DMS 273 treated with DMSO at 0.1 percent for 48 hours (cell line): ENCODE results near the gene GNA12.
"Not testable (repeated sequence)": the region's sequence is repeated elsewhere in the genome, so short reads cannot be mapped to it uniquely, and the experiment has no call there.

Experiments
- DNase-seq: peaks from one replicate; lab custom pipeline; 2025; lab: John Stamatoyannopoulos, UW

GNA12 gene

DNA sequence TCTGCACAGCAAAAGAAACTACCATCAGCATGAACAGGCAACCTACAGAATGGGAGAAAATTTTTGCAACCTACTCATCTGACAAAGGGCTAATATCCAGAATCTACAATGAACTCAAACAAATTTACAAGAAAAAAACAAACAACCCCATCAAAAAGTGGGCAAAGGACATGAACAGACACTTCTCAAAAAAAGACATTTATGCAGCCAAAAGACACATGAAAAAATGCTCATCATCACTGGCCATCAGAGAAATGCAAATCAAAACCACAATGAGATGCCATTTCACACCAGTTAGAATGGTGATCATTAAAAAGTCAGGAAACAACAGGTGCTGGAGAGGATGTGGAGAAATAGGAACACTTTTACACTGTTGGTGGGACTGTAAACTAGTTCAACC lies 95.4 kb downstream of the GNA12 start:
- DNase-seq = not testable (repeated sequence)

DNA sequence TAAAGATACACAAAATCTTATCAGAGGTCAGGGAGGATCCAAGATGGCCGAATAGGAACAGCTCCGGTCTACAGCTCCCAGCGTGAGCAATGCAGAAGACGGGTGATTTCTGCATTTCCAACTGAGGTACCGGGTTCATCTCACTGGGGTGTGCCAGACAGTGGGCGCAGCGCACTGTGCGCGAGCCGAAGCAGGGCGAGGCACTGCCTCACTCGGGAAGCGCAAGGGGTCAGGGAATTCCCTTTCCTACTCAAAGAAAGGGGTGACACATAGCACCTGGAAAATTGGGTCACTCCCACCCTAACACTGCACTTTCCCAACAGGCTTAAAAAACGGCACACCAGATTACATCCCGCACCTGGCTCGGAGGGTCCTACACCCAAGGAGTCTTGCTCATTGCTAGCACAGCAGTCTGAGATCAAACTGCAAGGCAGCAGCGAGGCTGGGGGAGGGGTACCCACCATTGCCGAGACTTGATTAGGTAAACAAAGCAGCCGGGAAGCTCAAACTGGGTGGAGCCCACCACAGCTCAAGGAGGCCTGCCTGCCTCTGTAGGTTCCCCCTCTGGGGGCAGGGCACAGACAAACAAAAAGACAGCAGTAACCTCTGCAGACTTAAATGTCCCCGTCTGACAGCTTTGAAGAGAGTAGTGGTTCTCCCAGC lies 100.5 kb downstream of the GNA12 start:
- DNase-seq = not testable (repeated sequence)

DNA sequence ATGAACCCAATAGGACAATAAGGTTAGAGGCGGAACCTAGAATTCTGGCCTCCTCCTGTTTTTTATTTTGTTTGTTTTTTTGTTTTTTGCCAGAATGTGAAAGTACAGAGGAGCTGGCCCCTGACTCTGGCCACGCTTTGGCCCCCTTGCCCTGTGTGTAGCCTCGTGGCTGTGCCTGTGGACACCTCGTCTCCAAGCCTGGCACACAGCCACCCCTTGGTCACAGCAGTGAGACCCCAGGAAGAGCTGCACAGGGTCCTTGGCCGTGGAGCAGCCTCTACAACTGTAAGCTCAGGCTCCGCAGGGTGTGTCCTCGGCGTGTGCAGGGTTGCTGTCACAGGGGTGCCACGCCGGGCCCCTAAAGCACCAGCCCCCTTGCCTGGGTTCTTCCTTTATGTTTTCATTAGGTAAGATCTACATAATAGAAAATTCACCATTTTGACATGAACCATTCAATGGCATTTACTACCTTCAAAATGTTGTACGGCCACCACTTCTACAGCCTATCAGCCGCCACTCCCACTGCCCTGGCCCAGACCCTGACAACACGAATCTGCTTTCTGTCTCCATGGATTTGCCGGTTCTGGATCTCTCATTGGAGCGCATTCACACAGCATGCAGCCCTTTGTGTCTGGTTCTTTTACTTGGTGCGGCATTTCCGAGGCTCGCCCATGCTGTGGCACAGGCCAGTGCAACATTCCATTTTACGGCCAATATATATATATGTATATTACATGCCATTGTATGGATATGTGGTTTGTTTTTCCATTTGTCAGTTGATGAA lies 105.2 kb downstream of the GNA12 start:
- no peak for DNase-seq

GRCh38 chr7:2737771-2738540 lies 106.2 kb downstream of the GNA12 start:
- DNase-seq = no peak

GRCh38 chr7:2737005-2737743 lies 106.9 kb downstream of the GNA12 start:
- not testable (repeated sequence) for DNase-seq

DNA sequence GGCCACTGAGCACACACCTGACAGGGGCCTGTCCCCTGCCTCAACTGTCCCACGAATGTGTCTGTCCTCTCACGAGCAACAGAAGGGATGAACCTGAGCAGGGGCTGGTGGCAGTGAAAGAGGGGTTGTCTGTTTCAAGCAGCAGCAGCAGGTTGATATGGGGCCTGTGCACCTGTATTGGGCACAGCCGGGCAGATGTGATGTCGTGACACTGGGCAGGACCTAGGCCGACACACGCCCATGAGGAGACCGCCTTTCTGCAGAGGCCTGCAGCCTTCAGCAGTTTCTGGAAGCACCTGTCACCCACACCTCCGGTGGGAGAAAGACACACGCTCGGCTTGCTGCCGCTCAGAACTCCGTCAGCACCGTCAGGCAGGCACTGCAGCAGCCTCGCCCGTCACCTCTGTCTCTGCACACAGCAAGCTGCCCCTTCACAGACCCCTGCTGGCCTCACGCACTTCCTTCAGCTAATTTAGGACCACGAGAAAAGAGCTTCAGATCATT lies 107.6 kb downstream of the GNA12 start:
- no peak for DNase-seq

GRCh38 chr7:2735744-2736143 lies 108.4 kb downstream of the GNA12 start:
- no peak for DNase-seq

DNA sequence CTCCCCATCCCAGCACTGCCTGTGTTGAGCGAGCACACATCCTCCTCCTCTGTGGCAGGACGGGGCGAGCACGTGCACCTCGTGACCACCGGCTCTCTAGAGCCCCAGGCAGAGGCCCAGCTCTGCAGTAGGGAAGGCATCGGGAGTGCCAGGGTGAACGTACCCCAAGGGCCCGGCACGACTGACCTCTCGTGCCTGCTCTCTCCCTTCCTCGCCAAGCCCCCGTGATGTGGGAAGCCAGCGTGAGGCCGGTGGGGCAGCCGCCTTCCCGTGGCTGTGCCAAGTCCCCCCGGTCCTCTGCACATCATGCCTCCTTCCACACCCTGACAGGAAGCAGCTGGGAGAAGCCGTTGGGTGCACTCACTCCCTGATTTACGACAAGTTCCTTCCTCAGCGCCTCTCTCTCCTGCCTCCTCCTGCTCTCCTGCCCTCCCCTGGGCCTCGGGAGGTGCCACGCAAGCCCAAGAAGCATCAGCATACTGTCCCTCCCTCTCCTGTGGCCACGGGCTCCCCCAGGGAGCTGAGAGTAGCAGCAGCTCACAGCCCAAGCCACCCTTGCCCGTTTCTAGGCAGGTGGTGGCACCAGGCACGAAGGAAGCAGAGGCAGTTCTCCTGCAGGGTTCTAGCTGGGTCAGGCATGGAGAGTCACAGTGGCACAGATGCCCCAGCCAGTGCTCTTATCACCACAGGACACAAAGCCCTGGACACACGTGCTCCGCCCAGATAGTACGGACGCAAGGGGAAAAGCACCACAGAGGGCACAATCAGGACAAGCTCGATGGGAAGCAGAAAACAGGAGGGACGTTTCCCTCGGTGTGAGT lies 109.1 kb downstream of the GNA12 start:
- DNase-seq = no peak

GRCh38 chr7:2734084-2734686 lies 109.9 kb downstream of the GNA12 start:
- no peak for DNase-seq

DNA sequence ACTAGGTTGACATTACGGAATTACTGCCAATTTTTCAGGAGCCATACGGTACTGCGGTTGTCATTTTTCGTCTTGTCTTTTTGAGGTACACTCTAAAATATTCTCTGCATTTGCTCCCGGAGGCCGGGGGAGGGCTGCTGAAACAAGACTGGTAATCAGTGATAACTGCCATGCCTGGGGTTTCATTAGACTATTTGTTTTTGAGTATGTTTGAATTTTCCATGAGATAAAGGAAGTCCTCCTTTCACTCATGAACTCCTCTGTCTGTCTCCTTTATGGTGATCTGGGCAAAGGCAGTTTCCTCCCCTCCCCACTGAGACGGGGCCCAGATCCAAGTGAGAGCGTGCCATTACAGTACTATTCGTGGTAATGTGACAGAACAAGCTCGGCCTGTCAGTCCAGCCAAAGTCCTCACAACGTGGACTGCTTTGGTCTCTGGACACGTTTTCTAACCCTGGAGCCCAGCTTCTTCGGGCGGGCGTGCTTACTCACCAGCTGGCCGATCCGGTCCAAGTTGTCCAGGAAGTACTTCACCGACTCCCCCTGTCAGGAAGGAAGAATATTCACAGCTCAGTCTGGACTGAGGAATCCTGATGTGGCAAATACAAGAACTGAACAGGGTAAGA lies 111.0 kb downstream of the GNA12 start:
- DNase-seq = no peak

DNA sequence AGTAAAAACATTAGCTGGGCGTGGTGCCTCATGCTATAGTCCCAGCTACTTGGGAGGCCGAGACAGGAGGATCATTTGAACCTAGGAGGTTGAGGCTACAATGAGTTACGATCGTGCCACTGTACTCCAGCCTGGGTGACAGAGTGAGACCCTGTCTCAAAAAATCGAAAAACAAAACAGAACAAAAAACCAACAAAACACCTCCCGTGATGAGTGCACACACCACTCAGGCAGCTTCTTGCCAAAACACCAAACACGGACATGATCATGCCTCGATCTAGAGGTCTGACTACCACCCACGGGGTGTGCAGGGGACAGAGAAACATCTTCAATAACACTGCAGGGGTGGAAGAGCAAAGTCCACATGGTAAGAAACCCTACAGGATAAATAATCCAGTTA lies 111.7 kb downstream of the GNA12 start:
- DNase-seq = no peak

- DNase-seq = no peak
These were observed 113.0 kb downstream of the GNA12 start for GRCh38 chr7:2730846-2731770.

GRCh38 chr7:2729893-2730716 lies 114.0 kb downstream of the GNA12 start:
- DNase-seq = no peak

DNA sequence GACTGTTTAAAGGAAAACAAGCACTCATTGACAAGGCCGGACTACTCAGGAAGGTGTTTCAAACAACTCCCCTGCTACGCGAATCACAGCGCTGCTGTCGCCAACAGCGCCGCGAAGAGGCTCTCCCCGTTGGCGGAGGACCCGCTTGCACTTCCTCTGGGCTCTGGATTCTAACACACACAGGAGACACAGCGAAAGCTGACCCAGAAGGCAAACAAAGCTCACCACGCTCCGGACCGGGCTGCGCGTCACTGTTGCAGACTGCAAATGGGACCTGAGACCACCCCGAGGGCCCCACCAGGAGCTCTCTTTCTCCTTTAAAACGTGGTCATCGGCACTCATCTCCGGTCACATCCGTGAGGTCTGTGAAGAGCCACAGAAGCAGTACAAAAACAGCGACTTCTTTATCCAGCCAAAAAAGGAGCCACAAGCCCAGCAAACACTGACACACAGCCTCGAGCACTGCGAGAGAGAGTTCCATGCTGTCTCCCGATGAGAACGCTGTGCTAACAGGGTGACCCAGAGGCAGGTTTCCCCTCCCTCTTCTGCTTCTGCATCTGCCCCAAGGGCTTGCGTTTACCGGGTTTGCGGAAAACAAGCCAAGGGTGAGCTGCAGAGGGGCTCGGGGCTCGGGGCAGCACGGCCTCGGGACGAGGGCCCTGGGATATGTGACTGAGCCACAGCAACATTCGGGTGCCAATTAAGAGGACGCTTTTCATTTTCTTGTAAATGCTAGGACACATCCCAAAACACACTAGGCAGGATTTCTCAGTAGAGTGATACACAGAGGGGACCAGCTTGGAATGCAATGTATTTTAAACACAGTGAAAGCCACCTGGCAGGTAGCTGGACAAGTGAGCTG lies 114.8 kb downstream of the GNA12 start:
- no peak for DNase-seq

GRCh38 chr7:2728316-2729030 lies 115.6 kb downstream of the GNA12 start:
- no peak for DNase-seq

- not testable (repeated sequence) for DNase-seq
These were observed 116.9 kb downstream of the GNA12 start for GRCh38 chr7:2727206-2727605.
